H9 (cell line): ENCODE data around the gene CFAP410. TPM values are rescaled to one million over a fixed set of nuclear protein-coding genes. Genes with fewer than 3 reads are reported as not detected.

Experiments used
- DNase-seq: peaks from one replicate; pipeline ENCODE4 v3.0.0-alpha.2; 2017
- H2AFZ ChIP-seq: one replicate; pipeline ENCODE4 v1.6.1; 2013; ENCODE audit warnings: mild to moderate bottlenecking, low read length, control low read depth, moderate library complexity
- H2AK5ac ChIP-seq: 2 replicates; pipeline ENCODE4 v1.6.1; 2013; ENCODE audit warnings: low read length, control low read depth, mixed read lengths; ENCODE audit not compliant: insufficient read length
- H2BK120ac ChIP-seq: one replicate; pipeline ENCODE4 v1.6.1; 2013; ENCODE audit warnings: low read depth, mild to moderate bottlenecking, low read length, control low read depth, inconsistent platforms; ENCODE audit not compliant: poor library complexity, severe bottlenecking
- H2BK12ac ChIP-seq: 2 replicates; pipeline ENCODE4 v1.6.1; 2013; ENCODE audit warnings: low read length, control low read depth, mixed read lengths, low read depth; ENCODE audit not compliant: insufficient read length
- H2BK15ac ChIP-seq: 2 replicates; pipeline ENCODE4 v1.6.1; 2013; ENCODE audit warnings: low read depth, low read length, control low read depth
- H2BK20ac ChIP-seq: one replicate; pipeline ENCODE4 v1.6.1; 2013; ENCODE audit warnings: low read depth, mild to moderate bottlenecking, low read length, control low read depth, inconsistent platforms; ENCODE audit not compliant: poor library complexity, severe bottlenecking
- H2BK5ac ChIP-seq: 2 replicates; pipeline ENCODE4 v1.6.1; 2013; ENCODE audit warnings: low read length, control low read depth, mixed read lengths; ENCODE audit not compliant: insufficient read length
- H3K14ac ChIP-seq: 2 replicates; pipeline ENCODE4 v1.6.1; 2013; ENCODE audit warnings: low read length, control low read depth; ENCODE audit not compliant: insufficient read depth
- H3K18ac ChIP-seq: 2 replicates; pipeline ENCODE4 v1.6.1; 2013; ENCODE audit warnings: low read depth, mild to moderate bottlenecking, mixed read lengths, low read length, control low read depth; ENCODE audit not compliant: insufficient read length
- H3K23ac ChIP-seq: 2 replicates; pipeline ENCODE4 v1.6.1; 2013; ENCODE audit warnings: low read length, control low read depth, mixed read lengths, low read depth; ENCODE audit not compliant: insufficient read length
- H3K23me2 ChIP-seq: 2 replicates; pipeline ENCODE4 v1.6.1; 2013; ENCODE audit warnings: low read depth, mild to moderate bottlenecking, mixed read lengths, low read length, control low read depth; ENCODE audit not compliant: insufficient read length, poor library complexity, severe bottlenecking
- H3K27ac ChIP-seq: 2 replicates; pipeline ENCODE4 v1.5.1; 2013; ENCODE audit warnings: low read length, control low read depth, mixed read lengths, low read depth; ENCODE audit not compliant: insufficient read length
- H3K27me3 ChIP-seq: 2 replicates; pipeline ENCODE4 v1.6.1; 2013; ENCODE audit warnings: low read length, control low read depth, inconsistent platforms; ENCODE audit not compliant: insufficient read depth
- H3K4ac ChIP-seq: 2 replicates; pipeline ENCODE4 v1.6.1; 2013; ENCODE audit warnings: low read depth, mild to moderate bottlenecking, control low read depth, inconsistent platforms, low read length, moderate library complexity
- H3K4me1 ChIP-seq: 2 replicates; pipeline ENCODE4 v1.6.1; 2013; ENCODE audit warnings: low read length, control low read depth, inconsistent platforms; ENCODE audit not compliant: insufficient read depth
- H3K4me2 ChIP-seq: 2 replicates; pipeline ENCODE4 v1.6.1; 2013; ENCODE audit warnings: low read length, control low read depth, mixed read lengths; ENCODE audit not compliant: insufficient read length, insufficient read depth
- H3K56ac ChIP-seq: 2 replicates; pipeline ENCODE4 v1.6.1; 2013; ENCODE audit warnings: low read depth, mild to moderate bottlenecking, mixed read lengths, low read length, control low read depth; ENCODE audit not compliant: insufficient read length
- H3K79me1 ChIP-seq: 2 replicates; pipeline ENCODE4 v1.6.1; 2013; ENCODE audit warnings: low read depth, mild to moderate bottlenecking, moderate library complexity, low read length, control low read depth, inconsistent platforms; ENCODE audit not compliant: insufficient read depth, poor library complexity, severe bottlenecking
- H3K79me2 ChIP-seq: 2 replicates; pipeline ENCODE4 v1.6.1; 2013; ENCODE audit warnings: low read length, control low read depth, inconsistent platforms; ENCODE audit not compliant: insufficient read depth
- H3K9ac ChIP-seq: 2 replicates; pipeline ENCODE4 v1.6.1; 2013; ENCODE audit warnings: low read length, control low read depth, mixed read lengths; ENCODE audit not compliant: insufficient read length; ENCODE audit errors: extremely low read depth
- H3K9me3 ChIP-seq: one replicate; pipeline ENCODE4 v1.6.1; 2013; ENCODE audit warnings: low read depth, low read length, inconsistent platforms; ENCODE audit not compliant: control insufficient read depth
- H3T11ph ChIP-seq: one replicate; pipeline ENCODE4 v1.6.1; 2013; ENCODE audit warnings: mild to moderate bottlenecking, low read length, control low read depth, inconsistent platforms
- H4K20me1 ChIP-seq: one replicate; pipeline ENCODE4 v1.6.1; 2013; ENCODE audit not compliant: control insufficient read depth, insufficient read length, insufficient read depth
- H4K5ac ChIP-seq: 2 replicates; pipeline ENCODE4 v1.6.1; 2013; ENCODE audit warnings: low read depth, mild to moderate bottlenecking, mixed read lengths, low read length, control low read depth; ENCODE audit not compliant: insufficient read length
- H4K8ac ChIP-seq: replicated peaks from 2 replicates; pipeline ENCODE4 v1.6.1; 2013; ENCODE audit warnings: low read length, control low read depth, mixed read lengths, low read depth; ENCODE audit not compliant: insufficient read length
- H4K91ac ChIP-seq: 2 replicates; pipeline ENCODE4 v1.6.1; 2013; ENCODE audit warnings: low read depth, mild to moderate bottlenecking, moderate library complexity, mixed read lengths, low read length, control low read depth; ENCODE audit not compliant: insufficient read length
- H3K27ac Mint-ChIP-seq, 3 experiments: 2 replicates in 2 of 3; 3 replicates in 1 of 3; pipeline ENCODE4 v1.8.0; 2020 to 2021; ENCODE audit warnings: mixed read lengths in 3 of 3, mild to moderate bottlenecking in 1 of 3, moderate library complexity in 1 of 3
- H3K27me3 Mint-ChIP-seq: 2 replicates; pipeline ENCODE4 v1.8.0; 2021; ENCODE audit warnings: low read depth, mild to moderate bottlenecking, moderate library complexity, mixed read lengths
- H3K36me3 Mint-ChIP-seq, 3 experiments: 2 replicates in 2 of 3; 3 replicates in 1 of 3; pipeline ENCODE4 v1.8.0; 2020 to 2021; ENCODE audit warnings: low read depth in 3 of 3, mixed read lengths in 3 of 3; ENCODE audit not compliant: insufficient read depth in 1 of 3
- H3K4me1 Mint-ChIP-seq, 2 experiments: 2 replicates each; pipeline ENCODE4 v1.8.0; 2020; ENCODE audit warnings: mixed read lengths in 2 of 2
- H3K4me3 Mint-ChIP-seq, 2 experiments: 2 replicates in 1 of 2; 3 replicates in 1 of 2; pipeline ENCODE4 v1.8.0; 2020 to 2021; ENCODE audit warnings: mild to moderate bottlenecking in 2 of 2, mixed read lengths in 2 of 2, moderate library complexity in 1 of 2
- H3K9me3 Mint-ChIP-seq, 2 experiments: 2 replicates in 1 of 2; 3 replicates in 1 of 2; pipeline ENCODE4 v1.8.0; 2020; ENCODE audit warnings: mild to moderate bottlenecking in 2 of 2, mixed read lengths in 2 of 2, moderate library complexity in 1 of 2
- CTCF ChIP-seq: fragments of 200-600 bp; sonication (generic); conservative IDR thresholded peaks from 3 replicates; pipeline ENCODE4 v1.8.0; 2021; ENCODE audit warnings: antibody characterized with exemption, mild to moderate bottlenecking
- WGBS: extraction: QIAGEN DNeasy Blood & Tissue Kit; methylation state at CpG from one replicate; pipeline ENCODE4 v1.1.7; 2013; ENCODE audit warnings: missing lambda C conversion rate, low lambda C conversion rate, mixed read lengths; ENCODE audit not compliant: insufficient read length; ENCODE audit errors: extremely low coverage; 5-methylcytosine and 5-hydroxymethylcytosine counted together
- total RNA-seq: library from RNA; stranded (reverse); gene quantifications from 2 replicates; pipeline ENCODE4 v1.2.1, GENCODE V29; 2021

The CFAP410 gene
- total RNA-seq, 1 experiment from 2014 or later, result 17.0 TPM

GRCh38 chr21:44299085-44299457 is 40.1 kb downstream of the CFAP410 start:
- Histone ChIP-seq H2AK5ac (no peak overlapping the region), H3K14ac (no peak overlapping the region), H3K4me2 (peak overlapping the region; percentile 64), H4K20me1 (no peaks in the 10 kb centered on the region), H3K9ac (no peak overlapping the region), H3T11ph (no peak overlapping the region), H3K9me3 (no peaks in the 10 kb centered on the region), H2BK120ac (no peak overlapping the region), H4K5ac (no peak overlapping the region), H3K18ac (no peak overlapping the region), H3K27ac (no peak overlapping the region), H2BK12ac (no peak overlapping the region), H3K23ac (no peak overlapping the region), H4K91ac (no peak overlapping the region), H2AFZ (no peak overlapping the region), H3K4me1 (no peaks in the 10 kb centered on the region; the same call in 1 of the 2 replicates), H3K23me2 (peaks cover 5% of the 10 kb centered on the region), H4K8ac (no peak overlapping the region), H2BK20ac (no peak overlapping the region), H3K79me1 (no peaks in the 10 kb centered on the region), H3K79me2 (no peaks in the 10 kb centered on the region), H3K4ac (no peak overlapping the region), H3K27me3 (no peaks in the 10 kb centered on the region), H3K56ac (no peak overlapping the region), H2BK15ac (no peak overlapping the region), H2BK5ac (no peak overlapping the region)
- no CpG with 5 or more reads among the region's 10 CpGs for WGBS
- Mint-ChIP-seq H3K36me3 (no peaks in the 10 kb centered on the region), H3K9me3 (no peaks in the 10 kb centered on the region), H3K27me3 (peaks cover 11% of the 10 kb centered on the region), H3K27ac (no peak overlapping the region), H3K4me3 (peak overlapping the region; percentile 71 to 86), H3K4me1 (peaks cover 14 to 26% of the 10 kb centered on the region in 2 experiments)
- TF ChIP-seq CTCF, result no peak
- no peak for DNase-seq
